HG03558 (cell line): ENCODE measurements around the gene WWC1.
"Not testable (repeated sequence)": the region's sequence is repeated elsewhere in the genome, so short reads cannot be mapped to it uniquely, and the experiment has no call there.

ENCODE experiments used
- ATAC-seq: cut with Tn5 transposase; IDR thresholded peaks from one replicate; pipeline ENCODE4 v1.9.1; 2021; ENCODE audit warnings: moderate number of reproducible peaks; ENCODE audit not compliant: unreplicated experiment; ENCODE audit errors: extremely low read depth

Gene WWC1

GRCh38 chr5:168328814-168329213 is 37.4 kb downstream of the WWC1 start:
- ATAC-seq, result no peak

DNA sequence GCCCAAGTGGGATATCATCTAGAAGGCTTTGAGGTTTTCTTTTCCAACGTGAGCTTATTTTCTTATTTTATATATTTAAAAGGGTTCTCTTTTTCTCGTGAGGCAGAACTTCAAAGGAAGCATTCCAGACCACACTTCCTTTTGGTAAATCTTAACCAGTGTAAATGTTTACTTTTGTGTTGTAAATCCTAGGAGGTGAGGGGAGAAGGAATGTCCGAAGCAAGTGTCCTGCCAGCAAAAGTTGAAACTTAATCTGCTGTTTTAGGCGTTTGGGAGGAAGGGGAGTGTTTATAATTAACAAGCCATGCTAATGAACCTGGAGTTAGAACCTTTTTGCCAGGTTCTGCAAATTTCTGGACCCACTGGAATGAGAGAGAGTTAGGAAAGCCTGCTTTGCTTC is 37.9 kb downstream of the WWC1 start:
- ATAC-seq, result no peak

DNA sequence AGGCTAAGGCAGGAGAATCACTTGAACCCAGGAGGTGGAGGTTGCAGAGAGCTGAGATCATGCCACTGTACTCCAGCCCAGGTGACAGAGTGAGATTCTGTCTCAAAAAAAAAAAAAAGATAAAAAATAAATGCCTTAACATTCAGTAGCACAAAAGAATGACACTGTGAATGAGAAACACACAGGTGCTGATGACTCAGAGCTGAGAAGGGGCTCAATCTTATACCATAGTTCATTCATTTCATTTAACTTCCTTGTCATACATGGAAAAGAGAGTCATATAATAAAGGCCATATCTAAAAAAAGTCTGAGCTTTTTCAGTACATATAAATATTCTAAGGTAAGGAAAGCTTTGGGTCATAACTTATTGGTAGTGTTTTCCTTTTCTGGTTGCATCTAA is 40.6 kb downstream of the WWC1 start:
- ATAC-seq, result no peak

DNA sequence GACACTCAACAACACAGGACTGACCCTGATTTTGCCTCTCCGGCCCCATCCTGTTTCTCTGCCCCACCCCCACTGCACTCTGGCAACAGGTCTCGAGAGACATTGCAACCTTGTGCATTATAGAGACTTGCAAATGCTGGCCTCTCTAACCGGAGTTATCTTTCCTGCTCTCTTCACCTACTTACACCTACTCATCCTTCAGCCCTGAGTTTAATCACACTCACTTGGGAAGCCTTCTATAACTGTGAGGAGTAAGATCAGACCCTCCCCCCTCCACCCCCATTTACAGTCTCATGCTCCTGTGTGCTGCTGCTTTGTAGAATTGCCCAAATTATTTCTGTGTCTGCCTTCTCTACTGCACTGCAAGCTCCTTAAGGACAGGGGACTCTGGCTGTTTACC is 42.8 kb downstream of the WWC1 start:
- no peak for ATAC-seq

GRCh38 chr5:168334695-168335094 is 43.2 kb downstream of the WWC1 start:
- ATAC-seq, result no peak

GRCh38 chr5:168337361-168337760 is 45.9 kb downstream of the WWC1 start:
- ATAC-seq, result no peak

GRCh38 chr5:168339109-168339771 is 47.8 kb downstream of the WWC1 start:
- no peak for ATAC-seq

DNA sequence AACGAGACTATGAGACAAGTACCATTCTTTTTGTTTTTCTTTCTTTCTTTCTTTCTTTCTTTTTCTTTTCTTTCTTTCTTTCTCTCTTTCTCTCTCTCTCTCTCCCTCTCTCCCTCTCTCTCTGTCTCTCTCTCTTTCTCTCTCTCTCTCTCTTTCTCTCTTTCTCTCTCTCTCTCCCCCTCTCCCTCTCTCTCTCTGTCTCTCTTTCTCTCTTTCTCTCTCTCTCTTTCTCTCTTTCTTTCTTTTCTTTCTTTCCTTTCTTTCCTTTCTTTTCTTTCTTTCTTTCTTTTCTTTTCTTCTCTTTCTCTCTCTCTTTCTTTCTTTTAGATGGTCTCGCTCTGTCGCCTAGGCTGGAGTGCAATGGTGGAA is 48.3 kb downstream of the WWC1 start:
- ATAC-seq, result not testable (repeated sequence)

GRCh38 chr5:168340487-168340886 is 49.0 kb downstream of the WWC1 start:
- ATAC-seq, result no peak

- no peak for ATAC-seq
Observed at GRCh38 chr5:168341178-168341577, 49.7 kb downstream of the WWC1 start.

- no peak for ATAC-seq
Observed at GRCh38 chr5:168342151-168342825, 50.8 kb downstream of the WWC1 start.

- ATAC-seq, result no peak
Observed at GRCh38 chr5:168342985-168343384, 51.5 kb downstream of the WWC1 start.

DNA sequence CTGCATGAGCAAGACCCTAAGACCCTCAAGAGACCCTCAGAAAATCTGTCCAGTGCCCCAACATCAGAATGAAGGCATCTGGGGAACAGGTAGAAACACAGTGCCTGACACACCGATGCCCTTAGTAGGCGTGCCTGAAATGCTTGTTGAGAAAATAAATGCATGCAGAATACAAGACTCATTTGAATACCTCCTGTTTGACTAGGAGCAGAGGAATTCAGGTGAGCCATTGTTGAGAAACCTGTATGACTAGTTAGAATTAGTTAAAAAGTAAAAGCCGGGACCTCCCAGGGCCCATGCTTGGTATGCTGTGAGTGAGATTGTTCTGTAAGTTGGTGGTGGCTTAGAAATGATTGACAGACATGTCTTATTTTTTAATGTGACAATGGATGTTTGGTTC is 55.0 kb downstream of the WWC1 start:
- no peak for ATAC-seq

GRCh38 chr5:168347368-168348083 is 56.1 kb downstream of the WWC1 start:
- no peak for ATAC-seq

GRCh38 chr5:168348084-168348414 is 56.6 kb downstream of the WWC1 start:
- ATAC-seq, result no peak

DNA sequence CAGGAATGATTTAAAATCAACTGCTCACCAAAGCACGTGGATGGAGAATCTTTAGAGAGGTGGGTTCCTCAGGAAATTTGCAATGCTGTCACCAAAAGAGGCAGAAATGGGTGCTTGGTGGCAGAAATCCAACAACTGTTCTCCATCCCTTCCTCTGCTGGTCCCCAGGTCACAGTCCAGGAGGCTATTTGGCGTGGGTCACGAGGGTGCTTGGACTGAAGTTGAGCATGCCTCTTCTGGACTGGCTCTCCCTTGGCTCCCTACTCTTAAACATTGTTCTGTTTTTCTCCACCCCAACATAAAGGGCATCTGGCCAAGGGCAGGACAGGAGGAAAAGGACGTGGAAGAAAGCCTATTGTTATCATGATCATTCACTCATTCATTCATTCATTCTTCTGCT is 58.9 kb downstream of the WWC1 start:
- ATAC-seq, result no peak

DNA sequence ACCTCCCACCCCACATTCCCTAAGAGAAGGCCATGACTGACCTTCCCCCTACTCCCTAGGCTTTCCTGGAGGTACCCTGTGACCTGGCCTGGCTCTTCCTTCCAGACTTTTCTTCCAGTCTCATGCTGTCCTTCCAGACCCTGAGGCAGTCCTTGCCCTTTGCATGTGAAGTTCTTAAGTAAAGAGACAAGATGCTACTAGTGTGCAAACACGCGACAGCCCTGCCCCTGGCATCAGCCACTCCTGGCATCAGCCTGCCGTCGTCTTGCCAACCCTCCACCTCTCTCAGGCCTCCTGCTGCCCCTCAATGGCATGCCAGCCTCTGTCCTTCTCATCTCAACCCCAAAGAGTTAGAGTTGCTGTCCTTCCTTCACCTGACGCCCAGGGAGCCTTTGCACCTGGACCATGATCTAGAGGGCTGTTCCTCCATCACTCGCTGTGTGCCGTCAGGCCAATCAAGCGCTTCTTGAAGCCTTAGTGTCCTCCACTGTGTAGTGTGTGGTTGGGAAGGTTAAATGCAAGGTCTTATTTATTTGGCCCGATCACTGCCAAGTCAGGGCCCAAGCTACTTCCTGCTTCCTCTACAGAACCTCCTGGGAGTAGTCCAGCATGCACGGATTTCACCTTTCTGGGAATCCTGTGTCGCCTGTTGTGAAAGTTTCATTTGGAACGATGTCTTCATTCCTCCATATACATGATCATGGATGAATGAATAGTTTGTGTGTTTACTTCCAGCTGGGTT is 61.9 kb downstream of the WWC1 start:
- no peak for ATAC-seq

GRCh38 chr5:168354397-168354796 is 63.0 kb downstream of the WWC1 start:
- no peak for ATAC-seq

- no peak for ATAC-seq
Observed at GRCh38 chr5:168356171-168356570, 64.7 kb downstream of the WWC1 start.

DNA sequence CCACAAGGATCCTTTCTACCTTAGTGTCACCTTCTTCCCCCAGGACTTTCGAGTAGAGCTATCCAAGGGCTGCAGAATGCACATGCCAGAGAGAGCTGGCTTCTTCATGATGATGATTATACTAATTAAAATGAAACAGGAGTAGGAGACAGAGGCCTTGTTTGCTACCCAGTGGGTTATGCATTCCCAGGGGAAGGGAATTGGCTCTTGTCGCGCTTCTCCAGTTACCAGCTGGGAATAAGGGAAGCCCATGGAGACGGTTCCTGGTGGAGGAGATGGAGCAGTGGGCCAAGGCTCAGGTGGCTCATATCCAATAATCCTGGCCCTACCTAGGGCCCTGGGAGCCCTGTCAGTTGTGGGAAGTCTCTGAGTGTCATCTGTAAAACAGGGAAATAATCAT is 65.1 kb downstream of the WWC1 start:
- ATAC-seq, result no peak

DNA sequence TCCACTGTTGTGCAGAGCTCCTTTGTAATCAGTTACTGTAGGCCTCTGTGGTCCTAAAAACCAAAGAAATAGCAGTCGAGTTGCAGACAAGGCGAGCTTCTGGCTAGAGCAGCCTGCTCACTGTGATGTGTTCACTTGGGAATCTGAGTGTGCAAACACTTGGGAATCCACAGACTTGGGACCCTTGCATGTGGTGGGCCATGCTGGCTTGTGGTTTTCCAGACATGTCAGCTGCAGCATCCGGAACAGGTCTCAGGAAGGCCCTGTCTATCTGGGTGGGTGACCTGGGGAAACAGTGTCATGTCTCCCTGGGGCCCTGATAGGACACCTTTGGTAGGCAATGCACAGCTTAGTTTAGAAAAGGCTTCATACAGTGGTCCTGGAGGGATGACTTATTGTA is 66.4 kb downstream of the WWC1 start:
- no peak for ATAC-seq
